ENCODE data around the gene MIDN.
"Not testable (repeated sequence)": the region's sequence is repeated elsewhere in the genome, so short reads cannot be mapped to it uniquely, and the experiment has no call there.

MIDN gene

DNA sequence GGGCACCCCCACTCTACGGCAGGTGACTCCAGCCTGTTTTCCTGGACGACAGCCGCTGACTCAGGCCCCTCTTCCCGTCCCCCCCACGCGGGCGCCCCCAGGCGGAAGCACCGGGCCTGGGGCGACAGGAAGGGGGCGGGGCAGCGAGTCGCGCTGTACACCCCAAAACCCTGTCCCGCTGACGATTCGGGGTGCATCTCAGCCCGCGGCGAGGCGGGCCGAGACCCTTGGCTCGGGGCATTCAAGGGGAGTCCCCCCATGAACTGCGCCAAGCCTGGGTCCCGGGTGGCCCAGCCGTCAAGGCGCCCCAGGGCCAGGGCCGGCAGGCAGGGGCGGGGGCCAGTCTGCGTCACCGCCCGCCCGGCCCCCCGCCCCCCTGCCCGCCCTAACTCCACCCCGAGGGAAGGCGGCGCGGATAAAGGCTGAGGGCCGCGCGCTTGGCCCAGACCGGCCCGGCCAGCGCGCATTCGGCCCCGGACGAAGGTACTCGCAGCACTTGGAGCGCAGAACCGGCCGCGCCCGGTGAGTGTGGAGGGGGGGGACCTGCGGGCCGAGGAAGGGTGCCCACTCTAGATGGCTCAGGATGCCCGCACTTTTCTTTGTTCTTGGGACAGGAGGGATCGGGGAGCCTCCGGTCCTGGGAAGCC, at the start of gene MIDN:
Gene MIDN (plus strand): TSS at position 445 of the 647 bp plus-strand sequence. CDS start 1,714 bp downstream, outside the sequence.
- H3K9ac ChIP-seq (ENCODE audit: low read depth, low read length): peak within 1 kb of the TSS; percentile 83
- 0 out of 2 replicates have a peak, but pooled peaks cover 4% of the 10 kb centered on the region for H3K4me1 ChIP-seq (ENCODE audit: insufficient read depth, low read length)
- peak within 1 kb of the TSS; percentile 77 for H3K27ac ChIP-seq (ENCODE audit: low read length)
- H3K27me3 ChIP-seq (ENCODE audit: insufficient read depth, low read length): no peaks in the 10 kb centered on the region
- peaks cover 19% of the 10 kb centered on the region for H3K36me3 ChIP-seq (ENCODE audit: insufficient read depth, low read depth, low read length)
- peak within 1 kb of the TSS; percentile 76 for H3K4me3 ChIP-seq (ENCODE audit: low read length)
- H3K9me3 ChIP-seq (ENCODE audit: insufficient read depth, low read depth, low read length): no peaks in the 10 kb centered on the region

DNA sequence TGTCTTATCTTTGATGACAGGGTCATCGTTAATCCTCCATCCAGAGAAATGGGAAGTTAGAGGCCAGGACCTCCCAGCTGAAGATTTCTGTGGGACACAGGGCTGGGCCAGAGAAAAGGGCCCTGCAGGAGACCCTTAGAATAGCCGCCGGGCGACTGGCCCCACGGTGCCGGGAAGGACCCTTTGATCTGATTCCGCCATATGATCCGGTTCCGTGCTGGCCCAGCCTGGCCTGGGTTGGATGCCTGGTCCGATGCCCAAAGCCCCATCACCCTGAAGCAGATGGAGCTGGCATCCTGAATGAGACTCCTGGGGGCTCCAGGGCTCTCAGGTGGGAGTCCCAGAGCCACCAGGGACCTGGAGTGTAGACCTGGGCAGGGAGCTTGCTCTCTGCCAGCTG, 48.9 kb upstream of the MIDN start:
- Histone ChIP-seq H3K4me1 (ENCODE audit: insufficient read depth, low read length) (no peaks in the 10 kb centered on the region), H3K9ac (ENCODE audit: low read depth, low read length) (no peak overlapping the region), H3K36me3 (ENCODE audit: insufficient read depth, low read depth, low read length) (no peaks in the 10 kb centered on the region), H3K9me3 (ENCODE audit: insufficient read depth, low read depth, low read length) (no peaks in the 10 kb centered on the region), H3K27ac (ENCODE audit: low read length) (no peak overlapping the region), H3K27me3 (ENCODE audit: insufficient read depth, low read length) (no peaks in the 10 kb centered on the region), H3K4me3 (ENCODE audit: low read length) (no peak overlapping the region)

- H3K9ac ChIP-seq (ENCODE audit: low read depth, low read length); H3K4me3 ChIP-seq (ENCODE audit: low read length); H3K27ac ChIP-seq (ENCODE audit: low read length); H3K36me3 ChIP-seq (ENCODE audit: insufficient read depth, low read depth, low read length); H3K4me1 ChIP-seq (ENCODE audit: insufficient read depth, low read length); H3K9me3 ChIP-seq (ENCODE audit: insufficient read depth, low read depth, low read length); H3K27me3 ChIP-seq (ENCODE audit: insufficient read depth, low read length): not testable (repeated sequence)
Observed at GRCh38 chr19:1200614-1201013, 47.8 kb upstream of the MIDN start.

GRCh38 chr19:1205114-1206099, 43.0 kb upstream of the MIDN start, which contains the start of gene STK11:
STK11 (plus strand) TSS chr19:1205778; CDS start chr19:1206914, 1,136 bp downstream.
- Histone ChIP-seq H3K4me3 (ENCODE audit: low read length) (peak within 1 kb of the TSS; percentile 85), H3K27me3 (ENCODE audit: insufficient read depth, low read length) (no peaks in the 10 kb centered on the region), H3K9me3 (ENCODE audit: insufficient read depth, low read depth, low read length) (no peaks in the 10 kb centered on the region), H3K9ac (ENCODE audit: low read depth, low read length) (peak within 1 kb of the TSS; percentile 78; the same call in 1 of the 2 replicates), H3K36me3 (ENCODE audit: insufficient read depth, low read depth, low read length) (peaks cover 6% of the 10 kb centered on the region), H3K4me1 (ENCODE audit: insufficient read depth, low read length) (peaks cover 4% of the 10 kb centered on the region; the same call in 1 of the 2 replicates), H3K27ac (ENCODE audit: low read length) (peak within 1 kb of the TSS; percentile 79)

- Histone ChIP-seq H3K36me3 (ENCODE audit: insufficient read depth, low read depth, low read length) (peaks cover 6% of the 10 kb centered on the region), H3K9ac (ENCODE audit: low read depth, low read length) (peak overlapping the region; percentile 74; the same call in 1 of the 2 replicates), H3K27ac (ENCODE audit: low read length) (no peak overlapping the region), H3K4me3 (ENCODE audit: low read length) (peak overlapping the region; percentile 85), H3K27me3 (ENCODE audit: insufficient read depth, low read length) (no peaks in the 10 kb centered on the region), H3K4me1 (ENCODE audit: insufficient read depth, low read length) (peaks cover 4% of the 10 kb centered on the region; the same call in 1 of the 2 replicates), H3K9me3 (ENCODE audit: insufficient read depth, low read depth, low read length) (no peaks in the 10 kb centered on the region)
Observed at GRCh38 chr19:1206150-1206863, 42.1 kb upstream of the MIDN start.

GRCh38 chr19:1206864-1207450, 41.4 kb upstream of the MIDN start:
- H3K27me3 ChIP-seq (ENCODE audit: insufficient read depth, low read length): no peaks in the 10 kb centered on the region
- H3K27ac ChIP-seq (ENCODE audit: low read length): no peak overlapping the region
- peak overlapping the region; percentile 74 for H3K9ac ChIP-seq (ENCODE audit: low read depth, low read length)
- peaks cover 6% of the 10 kb centered on the region for H3K36me3 ChIP-seq (ENCODE audit: insufficient read depth, low read depth, low read length)
- peak overlapping the region; percentile 85 for H3K4me3 ChIP-seq (ENCODE audit: low read length)
- H3K9me3 ChIP-seq (ENCODE audit: insufficient read depth, low read depth, low read length): no peaks in the 10 kb centered on the region
- H3K4me1 ChIP-seq (ENCODE audit: insufficient read depth, low read length): peaks cover 4% of the 10 kb centered on the region; the same call in 1 of the 2 replicates

- not testable (repeated sequence) for H3K9ac ChIP-seq (ENCODE audit: low read depth, low read length); H3K4me1 ChIP-seq (ENCODE audit: insufficient read depth, low read length); H3K9me3 ChIP-seq (ENCODE audit: insufficient read depth, low read depth, low read length); H3K27ac ChIP-seq (ENCODE audit: low read length); H3K4me3 ChIP-seq (ENCODE audit: low read length); H3K36me3 ChIP-seq (ENCODE audit: insufficient read depth, low read depth, low read length); H3K27me3 ChIP-seq (ENCODE audit: insufficient read depth, low read length)
Observed at GRCh38 chr19:1208830-1209229, 39.6 kb upstream of the MIDN start.

GRCh38 chr19:1210227-1210538, 38.2 kb upstream of the MIDN start:
- no peak overlapping the region for H3K4me3 ChIP-seq (ENCODE audit: low read length)
- H3K27me3 ChIP-seq (ENCODE audit: insufficient read depth, low read length): no peaks in the 10 kb centered on the region
- peaks cover 4% of the 10 kb centered on the region; the same call in 1 of the 2 replicates for H3K4me1 ChIP-seq (ENCODE audit: insufficient read depth, low read length)
- H3K27ac ChIP-seq (ENCODE audit: low read length): no peak overlapping the region
- no peak overlapping the region for H3K9ac ChIP-seq (ENCODE audit: low read depth, low read length)
- H3K36me3 ChIP-seq (ENCODE audit: insufficient read depth, low read depth, low read length): peaks cover 6% of the 10 kb centered on the region
- H3K9me3 ChIP-seq (ENCODE audit: insufficient read depth, low read depth, low read length): no peaks in the 10 kb centered on the region

DNA sequence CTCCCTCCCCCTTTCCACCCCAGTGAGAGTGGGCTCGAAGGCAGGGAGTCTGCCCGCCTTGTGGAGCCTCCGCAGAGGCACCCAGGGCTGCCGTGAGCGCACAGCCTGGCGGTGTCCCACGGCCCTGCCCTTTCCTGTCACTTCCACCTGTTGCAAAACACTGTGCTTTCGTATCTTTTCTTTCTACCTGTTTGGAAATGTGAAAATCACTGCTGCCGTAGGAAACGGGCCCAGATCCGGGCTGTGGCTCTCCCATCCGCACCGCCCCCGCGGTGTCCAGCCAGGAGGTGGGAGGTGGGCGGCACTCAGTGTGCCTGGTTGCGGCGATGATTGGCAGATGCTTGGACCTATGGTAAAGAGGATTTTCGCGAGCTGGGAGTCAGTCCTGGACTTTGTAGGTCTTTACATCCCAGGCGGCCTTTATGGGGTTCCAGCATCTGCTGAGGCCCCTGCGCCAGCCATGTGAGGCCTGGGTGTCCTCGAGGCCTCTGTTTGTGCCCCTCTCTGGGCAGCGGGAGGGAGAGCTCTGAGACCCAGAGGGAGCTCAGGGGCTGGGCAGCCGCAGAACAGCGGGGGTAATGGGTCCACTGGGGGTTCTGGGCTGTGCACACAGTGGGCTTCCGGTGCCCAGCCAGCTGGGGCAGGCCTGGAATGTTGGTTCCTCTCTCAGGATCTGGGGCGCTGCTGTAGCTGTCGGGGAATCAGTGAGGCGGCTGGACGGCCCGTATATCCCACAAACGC, 36.7 kb upstream of the MIDN start:
- H3K27me3 ChIP-seq (ENCODE audit: insufficient read depth, low read length): no peaks in the 10 kb centered on the region
- H3K9ac ChIP-seq (ENCODE audit: low read depth, low read length): no peak overlapping the region
- H3K27ac ChIP-seq (ENCODE audit: low read length): no peak overlapping the region
- H3K9me3 ChIP-seq (ENCODE audit: insufficient read depth, low read depth, low read length): no peaks in the 10 kb centered on the region
- no peak overlapping the region for H3K4me3 ChIP-seq (ENCODE audit: low read length)
- H3K36me3 ChIP-seq (ENCODE audit: insufficient read depth, low read depth, low read length): peaks cover 6% of the 10 kb centered on the region
- H3K4me1 ChIP-seq (ENCODE audit: insufficient read depth, low read length): peaks cover 4% of the 10 kb centered on the region; the same call in 1 of the 2 replicates

- no peak overlapping the region for H3K4me3 ChIP-seq (ENCODE audit: low read length)
- peaks cover 6% of the 10 kb centered on the region for H3K36me3 ChIP-seq (ENCODE audit: insufficient read depth, low read depth, low read length)
- H3K9ac ChIP-seq (ENCODE audit: low read depth, low read length): no peak overlapping the region
- no peaks in the 10 kb centered on the region for H3K4me1 ChIP-seq (ENCODE audit: insufficient read depth, low read length)
- H3K9me3 ChIP-seq (ENCODE audit: insufficient read depth, low read depth, low read length): no peaks in the 10 kb centered on the region
- H3K27ac ChIP-seq (ENCODE audit: low read length): no peak overlapping the region
- H3K27me3 ChIP-seq (ENCODE audit: insufficient read depth, low read length): no peaks in the 10 kb centered on the region
Observed at GRCh38 chr19:1213391-1214286, 34.7 kb upstream of the MIDN start.

All from iPS-20b (cell line).